HG03039 (cell line): ENCODE measurements around the gene UTP20.
"Not testable (repeated sequence)": the region's sequence is repeated elsewhere in the genome, so short reads cannot be mapped to it uniquely, and the experiment has no call there.

Experiments
- ATAC-seq: cut with Tn5 transposase; IDR thresholded peaks from one replicate; pipeline ENCODE4 v1.9.1; 2021; ENCODE audit warnings: mild to moderate bottlenecking, moderate library complexity; ENCODE audit not compliant: unreplicated experiment

UTP20 gene

GRCh38 chr12:101325590-101325989 lies 45.7 kb downstream of the UTP20 start:
- no peak for ATAC-seq

GRCh38 chr12:101327051-101327450 lies 47.1 kb downstream of the UTP20 start:
- no peak for ATAC-seq

GRCh38 chr12:101327546-101327945 lies 47.6 kb downstream of the UTP20 start:
- ATAC-seq, result no peak

- no peak for ATAC-seq
Observed at GRCh38 chr12:101328917-101329316, 49.0 kb downstream of the UTP20 start.

GRCh38 chr12:101330631-101331030 lies 50.7 kb downstream of the UTP20 start:
- ATAC-seq, result no peak

GRCh38 chr12:101336437-101336836 lies 56.5 kb downstream of the UTP20 start:
- ATAC-seq, result no peak

- ATAC-seq, result no peak
Observed at GRCh38 chr12:101338087-101338486, 58.2 kb downstream of the UTP20 start.

GRCh38 chr12:101343893-101344292 lies 64.0 kb downstream of the UTP20 start:
- ATAC-seq, result no peak

- no peak for ATAC-seq
Observed at GRCh38 chr12:101351682-101352081, 71.8 kb downstream of the UTP20 start.

- no peak for ATAC-seq
Observed at GRCh38 chr12:101356794-101357193, 76.9 kb downstream of the UTP20 start.

- no peak for ATAC-seq
Observed at GRCh38 chr12:101361455-101361854, 81.5 kb downstream of the UTP20 start.

GRCh38 chr12:101368016-101368415 lies 88.1 kb downstream of the UTP20 start:
- ATAC-seq, result no peak

GRCh38 chr12:101372431-101372830 lies 92.5 kb downstream of the UTP20 start:
- ATAC-seq, result no peak

GRCh38 chr12:101375573-101375972 lies 95.7 kb downstream of the UTP20 start:
- ATAC-seq, result no peak

GRCh38 chr12:101379149-101379548 lies 99.2 kb downstream of the UTP20 start:
- ATAC-seq, result no peak

- not testable (repeated sequence) for ATAC-seq
Observed at GRCh38 chr12:101391181-101391580, 111.3 kb downstream of the UTP20 start.

GRCh38 chr12:101407049-101407435 lies 127.1 kb downstream of the UTP20 start:
- peak; percentile 19 for ATAC-seq

- ATAC-seq, result peak; percentile 66
Observed at GRCh38 chr12:101407436-101408345, 127.8 kb downstream of the UTP20 start, which contains the start of gene ARL1. TSS of gene ARL1 (minus strand) at chr12:101407772. CDS start at chr12:101407645, 127 bp downstream.

GRCh38 chr12:101410169-101410568 lies 130.3 kb downstream of the UTP20 start:
- not testable (repeated sequence) for ATAC-seq

- ATAC-seq, result no peak
Observed at GRCh38 chr12:101414533-101415119, 134.7 kb downstream of the UTP20 start.

GRCh38 chr12:101415228-101415627 lies 135.3 kb downstream of the UTP20 start:
- ATAC-seq, result no peak

GRCh38 chr12:101422066-101422465 lies 142.2 kb downstream of the UTP20 start:
- not testable (repeated sequence) for ATAC-seq
